GM21717 (cell line): Measurements from ENCODE around the gene ADAMTS9.
"Not testable (repeated sequence)": the region's sequence is repeated elsewhere in the genome, so short reads cannot be mapped to it uniquely, and the experiment has no call there.

ENCODE experiments used
- ATAC-seq: cut with Tn5 transposase; IDR thresholded peaks from one replicate; pipeline ENCODE4 v1.9.1; 2021; ENCODE audit warnings: mild to moderate bottlenecking, moderate library complexity; ENCODE audit not compliant: unreplicated experiment

Gene ADAMTS9

GRCh38 chr3:64548200-64548889 lies 139.5 kb downstream of the ADAMTS9 start:
- no peak for ATAC-seq

- no peak for ATAC-seq
These were observed 140.9 kb downstream of the ADAMTS9 start for GRCh38 chr3:64546856-64547255.

GRCh38 chr3:64545239-64545638 lies 142.6 kb downstream of the ADAMTS9 start:
- ATAC-seq, result not testable (repeated sequence)

- ATAC-seq, result no peak
These were observed 146.0 kb downstream of the ADAMTS9 start for GRCh38 chr3:64541803-64542202.

- no peak for ATAC-seq
These were observed 148.2 kb downstream of the ADAMTS9 start for GRCh38 chr3:64539451-64540196.

- ATAC-seq, result no peak
These were observed 151.6 kb downstream of the ADAMTS9 start for GRCh38 chr3:64536166-64536565.

- ATAC-seq, result peak; percentile 93
These were observed 154.0 kb downstream of the ADAMTS9 start for GRCh38 chr3:64533617-64534317.

- ATAC-seq, result no peak
These were observed 157.3 kb downstream of the ADAMTS9 start for GRCh38 chr3:64530434-64531049.

GRCh38 chr3:64523324-64523723 lies 164.5 kb downstream of the ADAMTS9 start:
- no peak for ATAC-seq

- ATAC-seq, result no peak
These were observed 167.5 kb downstream of the ADAMTS9 start for GRCh38 chr3:64520334-64520733.

- no peak for ATAC-seq
These were observed 168.8 kb downstream of the ADAMTS9 start for GRCh38 chr3:64518950-64519349.

- no peak for ATAC-seq
These were observed 169.3 kb downstream of the ADAMTS9 start for GRCh38 chr3:64518496-64518895.

- no peak for ATAC-seq
These were observed 172.9 kb downstream of the ADAMTS9 start for GRCh38 chr3:64514889-64515288.

- ATAC-seq, result no peak
These were observed 178.6 kb downstream of the ADAMTS9 start for GRCh38 chr3:64509206-64509605.

GRCh38 chr3:64508140-64508539 lies 179.7 kb downstream of the ADAMTS9 start:
- no peak for ATAC-seq

GRCh38 chr3:64506255-64506654 lies 181.5 kb downstream of the ADAMTS9 start:
- no peak for ATAC-seq

GRCh38 chr3:64505419-64505818 lies 182.4 kb downstream of the ADAMTS9 start:
- ATAC-seq, result no peak

- no peak for ATAC-seq
These were observed 185.5 kb downstream of the ADAMTS9 start for GRCh38 chr3:64502284-64502683.

GRCh38 chr3:64501298-64501906 lies 186.4 kb downstream of the ADAMTS9 start:
- no peak for ATAC-seq

- ATAC-seq, result no peak
These were observed 190.9 kb downstream of the ADAMTS9 start for GRCh38 chr3:64496786-64497490.
